HG03139 (cell line): Measurements from ENCODE around the gene ARG2.

Experiments used
- ATAC-seq: cut with Tn5 transposase; IDR thresholded peaks from one replicate; pipeline ENCODE4 v1.9.1; 2021; ENCODE audit not compliant: unreplicated experiment

Gene ARG2

DNA sequence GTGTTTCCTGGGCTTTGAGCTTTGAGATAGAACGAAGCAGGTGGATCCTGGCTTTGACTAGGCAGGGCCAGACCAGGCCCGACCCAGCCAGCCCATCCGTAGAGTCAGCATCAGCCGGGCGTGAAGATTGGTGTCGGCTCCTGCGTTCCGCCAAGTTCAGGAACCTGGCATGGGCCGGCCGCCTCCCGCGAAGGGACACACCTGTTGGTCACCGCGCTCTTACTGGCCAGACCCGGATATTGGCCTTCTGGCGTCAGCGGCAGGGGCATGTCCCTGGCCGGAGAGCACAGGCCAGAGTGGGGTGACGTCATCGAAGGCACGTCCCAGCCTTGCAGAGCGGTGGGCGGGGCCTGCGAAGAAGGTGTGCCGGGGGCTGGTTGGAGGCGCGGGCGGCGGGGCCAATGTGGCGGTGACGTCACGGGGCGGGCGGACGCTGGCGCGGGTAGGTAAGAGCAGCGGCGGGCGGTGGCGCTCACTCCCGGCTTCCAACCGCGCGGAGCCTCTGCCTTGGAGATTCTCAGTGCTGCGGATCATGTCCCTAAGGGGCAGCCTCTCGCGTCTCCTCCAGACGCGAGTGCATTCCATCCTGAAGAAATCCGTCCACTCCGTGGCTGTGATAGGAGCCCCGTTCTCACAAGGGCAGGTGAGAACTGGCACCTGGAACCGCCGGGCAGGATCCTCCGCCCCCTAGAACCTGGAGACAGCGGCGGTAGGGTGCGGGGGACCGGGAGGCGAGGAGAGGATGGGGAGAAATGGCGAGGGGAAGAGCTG is at the start of gene ARG2:
Gene ARG2 (plus strand): TSS at position 475 of the 771 bp plus-strand sequence. CDS start 58 bp downstream, at position 533.
- peak; percentile 97 for ATAC-seq

DNA sequence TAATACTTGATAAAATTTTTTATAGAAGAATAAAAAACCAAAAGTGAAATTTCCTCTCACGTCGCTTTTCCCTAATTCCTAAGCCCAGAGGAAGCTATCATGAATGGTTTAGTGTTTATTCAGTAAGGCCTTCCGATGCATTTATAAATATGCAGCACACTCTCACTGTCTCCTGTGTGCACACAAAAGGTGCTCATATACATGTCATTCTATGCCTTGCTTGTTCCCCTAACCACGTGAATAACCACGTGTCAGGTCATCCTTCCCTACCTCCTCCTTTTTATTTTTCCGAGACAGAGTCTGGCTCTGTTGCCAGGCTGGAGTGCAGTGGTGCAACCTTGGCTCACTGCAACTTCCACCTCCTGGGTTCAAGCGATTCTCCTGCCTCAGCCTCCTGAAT is 49.3 kb upstream of the ARG2 start:
- no peak for ATAC-seq

DNA sequence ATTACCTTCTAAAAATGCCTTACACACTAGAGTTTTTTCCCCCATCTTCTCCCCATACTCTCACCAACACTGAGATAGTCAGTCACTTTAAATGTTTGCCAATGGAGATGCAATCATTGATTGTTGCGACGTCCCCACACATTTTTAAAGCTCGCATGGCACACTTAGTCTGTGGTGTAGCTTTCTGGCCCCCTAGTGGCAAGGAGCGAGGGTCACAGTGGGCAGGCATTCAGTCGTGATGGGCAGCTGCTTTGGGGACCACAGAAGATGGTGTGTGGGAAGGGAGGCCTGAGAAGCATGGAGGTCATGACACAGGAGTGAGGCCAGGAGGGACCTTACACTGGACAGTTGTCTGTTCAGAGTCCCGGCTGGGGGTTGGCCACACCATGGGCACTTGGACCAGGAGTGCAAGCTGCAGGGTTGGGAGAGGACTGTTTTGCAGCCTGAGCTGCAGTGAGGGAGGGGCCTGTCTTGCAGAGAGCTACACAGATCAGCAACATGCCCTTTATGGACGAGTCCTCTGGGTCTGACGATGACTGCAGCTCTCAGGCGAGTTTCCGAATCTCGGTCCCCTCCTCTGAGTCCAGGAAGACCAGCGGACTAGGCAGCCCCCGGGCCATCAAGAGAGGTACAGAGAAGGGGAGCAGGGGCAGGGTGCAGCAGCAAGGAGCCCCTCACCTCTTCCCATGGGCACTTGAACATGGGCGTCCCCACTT is 48.3 kb upstream of the ARG2 start:
- ATAC-seq = peak; percentile 63

DNA sequence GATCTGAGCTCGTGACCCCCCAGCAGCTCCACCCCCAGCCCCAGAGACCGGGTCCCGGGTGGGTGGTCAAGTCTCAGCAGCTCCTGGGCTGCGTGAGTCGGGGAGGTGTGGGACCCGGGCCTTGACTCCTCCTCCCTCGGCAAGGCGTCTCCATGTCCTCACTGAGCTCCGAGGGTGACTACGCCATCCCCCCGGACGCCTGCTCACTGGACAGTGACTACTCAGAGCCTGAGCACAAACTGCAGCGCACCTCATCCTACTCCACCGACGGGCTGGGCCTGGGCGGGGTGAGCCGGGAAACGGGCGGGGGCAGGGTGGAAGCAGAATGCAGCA is 47.8 kb upstream of the ARG2 start:
- no peak for ATAC-seq

DNA sequence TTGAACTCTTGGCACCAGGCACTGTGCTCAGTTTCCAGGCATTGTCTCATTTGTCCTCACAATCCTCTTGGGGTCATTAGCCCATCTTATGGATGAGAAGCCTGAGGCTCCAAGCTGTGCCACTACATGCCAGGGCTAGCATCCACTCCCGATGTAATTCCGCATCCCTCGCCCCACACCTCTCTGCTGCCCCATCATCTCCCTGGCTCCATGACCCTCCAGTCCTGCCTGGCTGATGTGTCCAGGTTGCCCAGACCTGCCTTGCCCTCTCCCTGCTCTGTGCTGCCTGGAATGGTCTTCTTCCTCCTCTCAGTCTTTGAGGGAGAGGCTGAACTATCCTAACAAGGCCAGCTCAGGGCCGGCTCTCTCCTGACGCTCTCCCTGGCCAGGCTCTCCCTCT is 47.1 kb upstream of the ARG2 start:
- ATAC-seq = no peak

DNA sequence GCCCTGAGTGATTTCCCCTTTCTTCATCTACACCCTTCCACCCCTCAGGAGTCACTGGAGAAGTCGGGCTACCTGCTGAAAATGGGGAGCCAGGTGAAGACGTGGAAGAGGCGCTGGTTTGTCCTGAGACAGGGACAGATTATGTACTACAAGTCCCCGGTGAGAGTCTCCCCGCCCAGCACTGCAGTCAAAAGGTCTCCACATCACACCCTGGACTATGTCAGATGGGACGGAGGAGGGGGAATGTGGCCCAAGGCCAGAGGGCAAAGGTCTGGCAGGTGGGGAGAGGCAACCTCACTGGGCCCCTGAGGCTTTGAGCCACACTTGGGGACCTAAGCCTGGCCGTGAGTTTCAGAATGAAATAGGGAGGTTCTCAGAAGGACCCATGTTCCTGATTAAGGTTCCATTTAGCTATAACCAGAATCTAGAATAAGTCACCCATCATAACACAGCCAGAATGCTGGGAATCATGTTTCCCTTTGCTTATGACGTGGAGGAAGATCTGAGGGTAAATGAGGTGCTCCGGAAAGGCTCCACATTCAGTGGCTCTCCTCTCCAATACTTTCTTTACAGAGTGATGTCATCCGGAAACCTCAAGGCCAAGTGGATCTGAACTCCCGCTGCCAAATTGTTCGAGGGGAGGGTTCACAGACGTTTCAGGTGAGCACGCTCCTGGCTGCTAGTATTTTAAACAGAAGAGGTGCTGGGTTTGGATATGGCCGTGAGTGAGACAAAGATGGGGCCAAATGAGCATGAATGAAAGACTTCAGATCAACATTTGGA is 46.3 kb upstream of the ARG2 start:
- ATAC-seq = no peak

DNA sequence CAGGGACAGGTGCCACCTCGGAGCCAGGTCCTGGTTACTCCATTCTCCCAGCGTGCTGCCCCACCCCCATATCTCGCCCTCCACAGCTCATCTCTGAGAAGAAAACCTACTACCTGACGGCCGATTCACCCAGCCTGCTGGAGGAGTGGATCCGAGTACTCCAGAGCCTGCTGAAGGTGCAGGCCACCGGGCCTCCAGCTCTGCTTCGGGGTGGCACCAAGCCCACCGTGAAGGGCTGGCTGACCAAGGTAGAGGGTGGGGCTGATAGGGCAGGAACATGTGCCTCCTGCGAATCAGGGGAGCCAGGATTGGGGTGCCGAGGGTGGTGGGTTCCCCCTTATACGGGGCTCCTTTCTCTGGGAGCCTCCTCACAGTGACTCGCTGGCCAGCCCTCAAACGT is 45.6 kb upstream of the ARG2 start:
- ATAC-seq = no peak

DNA sequence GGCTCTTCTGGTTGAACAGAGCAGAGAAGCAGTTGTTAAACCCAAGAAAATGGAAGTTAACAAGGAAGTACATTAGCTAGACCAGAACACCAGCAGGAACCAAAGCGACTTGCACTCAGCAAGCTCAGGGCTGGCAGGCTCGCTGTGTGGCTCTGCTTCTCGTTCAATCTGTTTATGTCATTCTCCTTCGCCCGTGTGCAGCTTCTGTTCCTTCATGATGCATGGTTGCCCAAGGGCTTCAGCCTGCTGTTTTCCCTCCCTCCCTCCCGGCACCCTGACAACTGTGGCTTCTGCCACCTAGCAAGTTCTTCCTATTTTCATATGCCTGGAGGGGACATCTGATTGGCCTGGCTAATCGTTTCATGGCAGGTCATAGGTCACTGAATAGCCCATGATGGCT is 44.9 kb upstream of the ARG2 start:
- no peak for ATAC-seq

DNA sequence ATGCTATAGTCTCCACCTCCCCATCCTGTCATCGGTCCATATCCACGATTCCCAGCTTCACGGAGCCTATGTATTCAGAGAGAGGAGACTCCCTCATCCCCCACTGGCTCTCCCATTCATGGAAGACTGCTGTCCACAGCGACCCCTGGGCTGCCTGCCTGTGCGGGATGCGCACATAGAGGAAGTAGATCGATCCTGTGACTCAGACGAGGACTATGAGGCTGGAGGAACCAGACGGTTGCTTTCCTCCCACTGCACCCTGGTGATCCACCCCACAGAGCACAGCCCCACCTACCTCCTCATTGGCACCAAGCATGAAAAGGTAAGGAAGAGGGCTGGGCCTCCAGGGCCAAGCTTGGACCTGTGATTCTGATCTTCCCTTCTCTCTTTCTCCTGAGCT is 44.0 kb upstream of the ARG2 start:
- ATAC-seq = no peak

DNA sequence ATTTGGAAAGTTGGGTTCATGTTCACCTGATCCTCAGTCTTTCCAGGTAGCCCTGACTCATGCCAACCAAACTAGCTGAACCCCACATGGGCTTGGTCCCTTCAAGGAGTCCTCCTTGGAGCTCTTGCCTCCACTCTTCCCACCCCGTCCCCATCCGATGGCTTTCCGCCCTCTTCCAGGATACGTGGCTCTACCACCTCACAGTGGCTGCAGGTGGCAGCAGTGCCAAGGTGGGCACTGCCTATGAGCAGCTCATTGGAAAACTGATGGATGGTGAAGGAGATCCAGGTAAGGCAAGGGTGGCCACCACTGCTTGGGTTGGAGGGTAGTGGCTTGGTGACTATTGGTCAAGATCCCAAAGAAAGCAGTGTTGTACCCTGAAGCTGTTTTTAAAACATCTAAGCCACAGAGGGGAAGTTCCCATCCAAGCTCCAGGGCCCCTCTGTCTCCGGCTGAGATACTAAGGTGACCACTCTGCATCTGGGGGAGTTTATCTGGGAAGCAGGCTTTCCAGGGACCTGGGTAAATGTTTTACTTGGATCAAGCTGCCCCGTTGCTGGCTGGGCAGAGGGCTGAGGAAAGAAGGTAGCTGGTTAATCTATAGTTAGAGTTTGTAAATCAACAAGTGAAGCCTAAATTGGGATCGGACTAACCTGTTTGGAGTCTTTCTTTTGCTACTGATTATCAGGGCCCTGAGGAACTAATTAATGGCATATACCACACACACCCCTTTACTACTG is 43.3 kb upstream of the ARG2 start:
- ATAC-seq = no peak

DNA sequence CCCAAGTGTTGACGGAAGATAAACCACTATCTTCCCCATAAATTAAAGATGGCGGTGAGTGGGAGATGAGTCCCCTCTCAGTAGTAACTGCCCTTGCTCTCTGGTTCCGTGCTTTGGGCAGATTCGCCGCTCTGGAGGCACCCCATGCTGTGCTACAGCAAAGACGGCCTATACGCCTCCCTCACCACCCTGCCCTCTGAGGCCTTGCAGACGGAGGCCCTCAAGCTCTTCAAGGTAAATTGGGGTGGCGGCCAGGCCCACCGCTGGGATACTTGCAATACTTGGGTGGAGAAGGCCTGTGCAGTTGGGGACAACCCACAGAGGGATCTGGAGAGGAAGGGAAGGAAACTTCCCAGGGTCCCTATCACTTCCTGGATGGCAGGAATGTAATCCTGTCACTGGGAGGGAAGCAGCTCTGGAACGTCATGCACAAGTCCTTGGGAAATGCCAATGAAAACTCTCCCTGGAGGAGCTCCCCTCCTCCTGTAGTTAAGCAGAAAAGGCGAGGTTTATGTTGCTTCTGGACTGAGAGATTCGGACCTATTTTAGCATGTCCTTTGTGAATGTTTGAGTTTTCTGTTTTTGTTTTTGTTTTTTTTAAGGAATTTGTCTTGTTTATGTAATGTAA is 42.4 kb upstream of the ARG2 start:
- ATAC-seq = no peak

DNA sequence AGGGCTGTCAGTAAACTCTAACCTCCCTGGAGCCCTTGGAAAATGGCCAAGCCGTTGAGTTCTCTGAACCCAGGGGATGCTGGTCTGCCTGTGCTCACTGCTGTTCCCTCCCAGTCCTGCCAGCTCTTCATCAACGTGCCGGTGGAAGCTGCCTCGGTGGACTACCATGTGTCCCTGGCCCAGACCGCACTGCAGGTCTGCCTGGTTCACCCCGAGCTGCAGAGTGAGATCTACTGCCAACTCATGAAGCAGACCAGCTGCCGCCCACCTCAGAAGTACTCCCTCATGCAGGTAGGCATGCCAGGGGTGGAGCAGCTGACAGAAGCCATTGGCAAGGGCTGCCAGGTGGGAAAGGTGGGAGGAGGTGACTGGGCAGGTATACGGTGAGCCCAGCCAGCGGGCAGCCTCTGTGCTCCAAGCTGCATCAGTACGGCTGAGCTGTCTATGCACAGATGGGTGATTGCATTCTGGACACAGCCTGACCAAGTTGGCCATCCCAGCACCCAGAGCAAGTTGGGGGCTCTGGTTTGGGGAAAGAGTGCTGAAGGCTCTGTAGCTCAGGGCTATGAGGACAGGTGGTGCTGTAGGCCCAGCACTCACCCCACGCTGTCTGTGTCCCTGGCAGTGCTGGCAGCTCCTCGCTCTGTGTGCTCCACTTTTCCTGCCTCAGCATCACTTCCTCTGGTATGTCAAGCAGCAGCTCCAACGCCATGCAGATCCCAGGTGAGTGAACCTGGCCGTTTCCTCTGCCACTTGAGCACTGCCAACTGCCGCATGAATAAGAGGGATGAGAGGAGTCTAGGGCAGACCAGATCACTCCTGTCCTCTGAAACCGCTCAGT is 41.6 kb upstream of the ARG2 start:
- ATAC-seq = no peak

DNA sequence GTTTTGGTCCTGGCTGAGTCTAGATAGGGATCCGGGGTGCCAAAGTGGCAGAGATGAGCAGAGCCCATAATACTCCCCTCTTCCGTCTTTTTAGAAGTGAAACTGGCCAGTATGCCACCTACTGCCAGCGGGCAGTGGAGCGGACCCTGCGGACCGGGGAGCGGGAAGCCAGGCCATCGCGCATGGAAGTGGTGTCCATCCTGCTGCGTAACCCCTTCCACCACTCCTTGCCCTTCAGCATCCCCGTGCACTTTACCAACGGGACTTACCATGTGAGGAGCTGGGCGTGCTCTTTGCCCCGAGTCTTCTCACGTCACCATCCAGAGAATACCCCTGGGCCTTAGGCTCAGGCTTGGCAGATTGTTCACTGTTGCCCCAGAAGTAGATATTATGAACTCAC is 40.7 kb upstream of the ARG2 start:
- ATAC-seq = no peak

DNA sequence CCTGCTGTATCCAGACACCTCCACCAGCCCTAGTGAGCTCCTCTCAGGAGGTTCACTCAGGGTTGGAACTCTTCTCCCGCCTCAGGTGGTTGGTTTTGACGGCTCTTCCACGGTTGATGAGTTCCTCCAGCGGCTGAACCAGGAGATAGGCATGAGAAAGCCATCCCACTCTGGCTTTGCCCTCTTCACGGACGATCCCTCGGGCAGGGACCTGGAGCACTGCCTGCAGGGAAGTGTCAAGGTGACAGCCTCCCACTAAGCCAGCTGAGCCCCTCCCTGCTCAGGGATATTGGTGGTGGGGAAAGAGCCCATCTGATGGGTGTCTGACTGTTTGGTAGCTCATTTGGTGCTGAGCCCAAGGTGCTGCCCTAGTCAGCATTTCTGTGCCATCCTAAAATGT is 40.1 kb upstream of the ARG2 start:
- no peak for ATAC-seq

DNA sequence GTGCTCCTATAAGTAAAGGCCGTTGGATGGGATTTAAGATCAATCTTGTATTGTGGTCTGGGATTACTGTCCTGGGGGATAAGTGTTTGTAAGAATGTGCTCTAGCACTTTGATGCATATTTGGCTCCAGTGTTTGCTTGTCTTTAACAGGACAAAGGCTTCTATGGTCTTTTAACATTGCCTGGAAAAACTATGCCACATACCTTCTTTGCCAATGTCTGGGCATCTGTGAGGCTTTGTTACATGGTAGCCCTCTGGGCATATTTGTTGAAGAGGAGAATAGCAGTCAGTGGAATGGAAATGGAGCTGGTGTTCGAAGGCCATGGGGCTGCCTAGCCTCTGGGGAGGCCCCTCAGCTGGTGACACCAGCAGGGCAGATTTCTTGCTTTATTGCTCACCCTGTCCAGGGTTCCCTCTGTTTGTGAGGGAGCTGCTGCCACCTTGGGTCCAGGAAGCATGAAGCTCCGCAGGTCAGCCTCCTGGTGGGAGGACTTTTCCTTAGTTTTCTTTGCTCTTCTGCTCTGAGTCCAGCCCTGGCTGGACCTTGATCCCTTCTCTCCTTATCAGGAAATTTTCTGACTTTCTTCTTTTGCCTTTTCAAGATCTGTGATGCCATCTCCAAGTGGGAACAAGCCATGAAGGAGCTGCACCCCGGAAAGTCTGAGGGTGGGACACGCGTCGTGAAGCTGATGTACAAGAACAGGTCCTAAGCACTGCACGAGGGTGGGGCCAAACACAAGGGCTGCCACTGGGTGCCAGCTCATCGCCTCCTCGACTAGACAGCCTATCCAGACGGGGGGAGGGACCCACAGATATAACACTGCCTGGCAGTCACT is 39.2 kb upstream of the ARG2 start:
- no peak for ATAC-seq

DNA sequence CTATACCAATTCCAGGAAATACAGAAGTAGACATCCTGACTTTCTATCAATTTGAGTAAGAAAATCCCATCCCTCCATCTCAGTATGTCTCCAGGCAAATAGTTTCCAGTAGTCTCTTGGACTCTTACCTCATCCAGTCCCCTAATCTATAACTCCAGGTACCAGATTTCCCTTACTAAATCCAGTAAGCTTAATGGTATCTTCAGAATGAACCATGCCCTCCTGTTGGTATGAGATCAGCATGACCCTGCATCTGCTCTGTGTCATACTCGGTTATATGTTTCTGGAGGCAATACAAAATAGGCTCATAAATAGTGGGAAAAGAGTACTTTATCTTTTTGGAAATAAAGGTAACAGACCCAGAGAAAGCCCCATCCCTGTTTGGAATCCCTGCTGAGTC is 38.1 kb upstream of the ARG2 start:
- ATAC-seq = no peak

DNA sequence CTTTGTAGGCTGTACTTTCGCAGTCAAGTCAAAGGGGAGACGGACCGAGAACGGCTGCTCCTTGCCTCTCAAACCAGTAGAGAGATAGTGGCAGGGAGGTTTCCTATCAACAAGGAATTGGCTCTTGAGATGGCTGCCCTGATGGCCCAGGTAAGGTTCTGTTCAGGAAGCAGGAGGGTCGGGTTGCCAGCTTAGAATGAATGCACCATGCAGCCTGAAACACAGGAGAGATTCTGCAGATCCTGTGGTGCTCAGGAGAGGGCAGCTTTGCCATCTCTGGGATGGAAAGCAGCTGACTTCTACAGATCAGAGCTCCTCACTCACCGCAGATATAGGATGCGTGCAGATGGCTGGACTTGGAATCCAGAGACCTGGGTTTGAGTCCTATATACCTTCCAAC is 37.7 kb upstream of the ARG2 start:
- no peak for ATAC-seq

DNA sequence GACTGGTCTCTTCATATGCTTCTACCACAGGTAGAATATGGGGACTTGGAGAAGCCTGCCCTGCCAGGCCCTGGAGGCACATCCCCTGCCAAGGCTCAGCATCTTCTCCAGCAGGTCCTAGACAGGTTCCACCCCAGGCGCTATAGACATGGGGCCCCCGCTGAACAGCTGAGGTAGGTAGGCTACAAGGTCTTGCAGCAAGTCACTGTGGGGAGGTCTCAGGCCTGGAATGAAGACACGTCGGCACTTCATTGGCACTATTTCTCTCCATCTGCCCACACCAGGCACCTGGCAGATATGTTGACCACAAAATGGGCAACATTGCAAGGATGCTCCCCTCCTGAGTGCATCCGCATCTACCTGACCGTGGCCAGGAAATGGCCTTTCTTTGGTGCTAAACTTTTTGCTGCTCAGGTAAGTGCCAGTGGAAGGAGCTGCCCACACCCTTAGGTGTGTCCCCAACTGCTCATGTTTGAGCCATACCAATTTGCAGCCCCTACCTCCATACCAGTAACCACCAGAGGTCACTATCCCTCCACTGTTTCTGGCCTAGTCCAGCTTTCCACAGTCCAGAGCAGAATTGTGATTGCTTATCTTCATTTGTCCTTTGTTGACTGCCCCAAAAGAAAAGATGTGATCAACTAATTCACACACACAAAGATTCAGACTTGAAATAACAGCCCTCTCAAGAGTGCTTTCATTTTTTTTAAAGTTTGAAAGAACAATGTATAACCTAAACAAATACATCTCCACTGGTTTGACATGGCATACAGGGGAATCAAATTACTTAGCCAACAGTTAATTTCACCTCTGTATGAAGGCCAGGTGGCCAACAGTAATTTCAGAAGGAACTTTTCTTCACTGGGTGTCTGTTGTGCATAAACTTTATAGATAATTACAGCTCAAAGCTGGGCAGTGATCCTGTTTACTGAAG is 35.7 kb upstream of the ARG2 start:
- no peak for ATAC-seq
